Stimulated activated naive CD8-positive, alpha-beta T cell treated with anti-CD3 and anti-CD28 coated beads, Interleukin-15, amount 100 ng/mL, for 72 hours (primary cell): ENCODE results near the gene PLA2G4F.
"Not testable (repeated sequence)": the region's sequence is repeated elsewhere in the genome, so short reads cannot be mapped to it uniquely, and the experiment has no call there.

Experiments
- ATAC-seq: fragments of 150-1000 bp; cut with Tn5 transposase; 2 replicates; pipeline ENCODE4 v1.10.0; 2021; ENCODE audit warnings: mild to moderate bottlenecking, moderate library complexity
- DNase-seq, 2 donors: peaks; one replicate each; pipeline ENCODE4 v3.0.0; 2021 to 2022
- H3K27ac Mint-ChIP-seq, 2 donors: one replicate each; pipeline ENCODE4 v1.8.0; 2022; ENCODE audit warnings: mild to moderate bottlenecking in 2 of 2, mixed read lengths in 2 of 2, moderate library complexity in 2 of 2
- H3K27me3 Mint-ChIP-seq: one replicate; pipeline ENCODE4 v1.8.0; 2022; ENCODE audit warnings: mixed read lengths
- H3K4me1 Mint-ChIP-seq: one replicate; pipeline ENCODE4 v1.8.0; 2022; ENCODE audit warnings: mild to moderate bottlenecking, mixed read lengths
- H3K4me3 Mint-ChIP-seq, 2 donors: one replicate each; pipeline ENCODE4 v1.8.0; 2022; ENCODE audit warnings: mild to moderate bottlenecking in 2 of 2, mixed read lengths in 2 of 2, moderate library complexity in 1 of 2
- H3K9me3 Mint-ChIP-seq, 2 donors: one replicate each; pipeline ENCODE4 v1.8.0; 2022; ENCODE audit warnings: mixed read lengths in 2 of 2

PLA2G4F gene

GRCh38 chr15:42107473-42107872 lies 49.0 kb downstream of the PLA2G4F start:
- H3K4me1 Mint-ChIP-seq, result peaks cover 7% of the 10 kb centered on the region
- no peaks in the 10 kb centered on the region for H3K9me3 Mint-ChIP-seq
- peak; percentile 78 for ATAC-seq
- DNase-seq, result no peak
- H3K4me3 Mint-ChIP-seq, result peak overlapping the region; percentile 18 to 57
- peak overlapping the region in 1 of 2 donors; percentile 16 for H3K27ac Mint-ChIP-seq
- peaks cover 16% of the 10 kb centered on the region for H3K27me3 Mint-ChIP-seq

- Mint-ChIP-seq H3K4me3 (no peak overlapping the region), H3K27ac (no peak overlapping the region), H3K9me3 (no peaks in the 10 kb centered on the region), H3K27me3 (peaks cover 16% of the 10 kb centered on the region), H3K4me1 (peaks cover 7% of the 10 kb centered on the region)
- no peak for ATAC-seq
- DNase-seq, result no peak
Measured at GRCh38 chr15:42106288-42106687, 50.1 kb downstream of the PLA2G4F start.

- H3K9me3 Mint-ChIP-seq, result no peaks in the 10 kb centered on the region
- no peak overlapping the region for H3K4me3 Mint-ChIP-seq
- H3K27ac Mint-ChIP-seq, result no peak overlapping the region
- peaks cover 7% of the 10 kb centered on the region for H3K4me1 Mint-ChIP-seq
- no peak for DNase-seq
- no peak for ATAC-seq
- H3K27me3 Mint-ChIP-seq, result peaks cover 16% of the 10 kb centered on the region
Measured at GRCh38 chr15:42104095-42104891, 52.1 kb downstream of the PLA2G4F start.

GRCh38 chr15:42102646-42103235 lies 53.7 kb downstream of the PLA2G4F start:
- DNase-seq (no peak), ATAC-seq (no peak)
- Mint-ChIP-seq H3K27me3 (peaks cover 7% of the 10 kb centered on the region), H3K4me1 (peaks cover 6% of the 10 kb centered on the region), H3K4me3 (no peak overlapping the region), H3K27ac (peak overlapping the region in 1 of 2 donors; percentile 6), H3K9me3 (no peaks in the 10 kb centered on the region)

- no peak overlapping the region for H3K4me3 Mint-ChIP-seq
- no peak overlapping the region for H3K27ac Mint-ChIP-seq
- ATAC-seq, result no peak
- no peaks in the 10 kb centered on the region for H3K9me3 Mint-ChIP-seq
- no peak for DNase-seq
- H3K27me3 Mint-ChIP-seq, result no peaks in the 10 kb centered on the region
- no peaks in the 10 kb centered on the region for H3K4me1 Mint-ChIP-seq
Measured at GRCh38 chr15:42101861-42102260, 54.6 kb downstream of the PLA2G4F start.

- ATAC-seq, result no peak
- DNase-seq, result no peak
- peak overlapping the region in 1 of 2 donors; percentile 62 for H3K27ac Mint-ChIP-seq
- H3K9me3 Mint-ChIP-seq, result no peaks in the 10 kb centered on the region
- H3K27me3 Mint-ChIP-seq, result no peaks in the 10 kb centered on the region
- H3K4me1 Mint-ChIP-seq, result no peaks in the 10 kb centered on the region
- no peak overlapping the region for H3K4me3 Mint-ChIP-seq
Measured at GRCh38 chr15:42100021-42100800, 56.2 kb downstream of the PLA2G4F start.

- no peaks in the 10 kb centered on the region for H3K9me3 Mint-ChIP-seq
- no peaks in the 10 kb centered on the region for H3K4me1 Mint-ChIP-seq
- no peaks in the 10 kb centered on the region for H3K27me3 Mint-ChIP-seq
- DNase-seq (no peak), ATAC-seq (no peak)
- no peak overlapping the region for H3K27ac Mint-ChIP-seq
- H3K4me3 Mint-ChIP-seq, result no peak overlapping the region
Measured at GRCh38 chr15:42097018-42097417, 59.4 kb downstream of the PLA2G4F start.

GRCh38 chr15:42094512-42094963 lies 61.9 kb downstream of the PLA2G4F start, which contains the start of gene PLA2G4D:
PLA2G4D (minus strand) TSS chr15:42094562; CDS start chr15:42094459, 103 bp downstream.
- DNase-seq (no peak), ATAC-seq (no peak)
- peaks cover 2% of the 10 kb centered on the region for H3K27me3 Mint-ChIP-seq

GRCh38 chr15:42093966-42094365 lies 62.5 kb downstream of the PLA2G4F start:
- Mint-ChIP-seq H3K4me3 (no peak overlapping the region), H3K27me3 (peaks cover 8% of the 10 kb centered on the region), H3K9me3 (no peaks in the 10 kb centered on the region), H3K27ac (no peak overlapping the region), H3K4me1 (no peaks in the 10 kb centered on the region)
- no peak for DNase-seq
- no peak for ATAC-seq

More at GRCh38 chr15:42094512-42094963, 61.9 kb downstream of the PLA2G4F start, which contains the start of gene PLA2G4D:
- Mint-ChIP-seq H3K27ac (peak within 1 kb of the TSS in 1 of 2 donors; percentile 13), H3K4me3 (no peak within 1 kb of the TSS), H3K4me1 (no peaks in the 10 kb centered on the region), H3K9me3 (no peaks in the 10 kb centered on the region)

GRCh38 chr15:42092398-42093318 lies 63.8 kb downstream of the PLA2G4F start:
- Mint-ChIP-seq H3K9me3 (no peaks in the 10 kb centered on the region), H3K27me3 (peaks cover 15% of the 10 kb centered on the region), H3K4me1 (no peaks in the 10 kb centered on the region), H3K4me3 (no peak overlapping the region), H3K27ac (no peak overlapping the region)
- no peak for DNase-seq
- no peak for ATAC-seq

- not testable (repeated sequence) for H3K4me1 Mint-ChIP-seq, H3K27ac Mint-ChIP-seq, H3K9me3 Mint-ChIP-seq, H3K4me3 Mint-ChIP-seq, DNase-seq, ATAC-seq
- H3K27me3 Mint-ChIP-seq, result peaks cover 15% of the 10 kb centered on the region
Measured at GRCh38 chr15:42091753-42092397, 64.6 kb downstream of the PLA2G4F start.

- Mint-ChIP-seq H3K9me3 (no peaks in the 10 kb centered on the region), H3K27me3 (peaks cover 15% of the 10 kb centered on the region), H3K4me1 (no peaks in the 10 kb centered on the region), H3K27ac (no peak overlapping the region), H3K4me3 (no peak overlapping the region)
- ATAC-seq (no peak), DNase-seq (no peak)
Measured at GRCh38 chr15:42090781-42091180, 65.7 kb downstream of the PLA2G4F start.

GRCh38 chr15:42090370-42090769 lies 66.1 kb downstream of the PLA2G4F start:
- no peaks in the 10 kb centered on the region for H3K9me3 Mint-ChIP-seq
- no peak for ATAC-seq

GRCh38 chr15:42089942-42090341 lies 66.5 kb downstream of the PLA2G4F start:
- no peak for DNase-seq
- peaks cover 2% of the 10 kb centered on the region for H3K4me1 Mint-ChIP-seq
- no peaks in the 10 kb centered on the region for H3K9me3 Mint-ChIP-seq
- peaks cover 15% of the 10 kb centered on the region for H3K27me3 Mint-ChIP-seq
- peak overlapping the region in 1 of 2 donors; percentile 61 for H3K27ac Mint-ChIP-seq
- no peak for ATAC-seq
- no peak overlapping the region for H3K4me3 Mint-ChIP-seq

More at GRCh38 chr15:42090370-42090769, 66.1 kb downstream of the PLA2G4F start:
- Mint-ChIP-seq H3K4me3 (no peak overlapping the region), H3K27ac (no peak overlapping the region), H3K27me3 (peaks cover 15% of the 10 kb centered on the region), H3K4me1 (no peaks in the 10 kb centered on the region)
- DNase-seq, result no peak
